DOHH2 (cell line): ENCODE measurements around the gene RAB23.

ENCODE experiments used
- H3F3A ChIP-seq: fragments of 200-600 bp; sonication (generic), shearing (Covaris generic); 2 replicates; pipeline ENCODE4 v1.6.0; 2016; ENCODE audit warnings: antibody characterized with exemption, mild to moderate bottlenecking; ENCODE audit not compliant: control insufficient read depth, insufficient read depth
- H3K27ac ChIP-seq: fragments of 200-600 bp; sonication (generic); 2 replicates; pipeline ENCODE4 v1.5.1; 2014; ENCODE audit warnings: low read depth, mild to moderate bottlenecking, low read length, moderate library complexity
- H3K27me3 ChIP-seq: fragments of 200-600 bp; sonication (generic); 2 replicates; pipeline ENCODE4 v1.6.1; 2014; ENCODE audit warnings: mild to moderate bottlenecking, low read length, mixed read lengths; ENCODE audit not compliant: control insufficient read depth
- H3K36me3 ChIP-seq: fragments of 200-600 bp; sonication (generic); 2 replicates; pipeline ENCODE4 v1.6.1; 2014; ENCODE audit warnings: mild to moderate bottlenecking, low read length, moderate library complexity, mixed read lengths; ENCODE audit not compliant: control insufficient read depth
- H3K4me1 ChIP-seq: fragments of 200-600 bp; sonication (generic); 2 replicates; pipeline ENCODE4 v1.6.1; 2014; ENCODE audit warnings: mild to moderate bottlenecking, low read length, mixed read lengths; ENCODE audit not compliant: control insufficient read depth
- H3K4me2 ChIP-seq: fragments of 200-600 bp; sonication (generic); 2 replicates; pipeline ENCODE4 v1.6.0; 2014; ENCODE audit warnings: mild to moderate bottlenecking, low read length, moderate library complexity
- H3K4me3 ChIP-seq: fragments of 200-600 bp; sonication (generic); 2 replicates; pipeline ENCODE4 v1.5.1; 2014; ENCODE audit warnings: mild to moderate bottlenecking, low read length, mixed read lengths
- H3K79me2 ChIP-seq: fragments of 200-600 bp; sonication (generic); 2 replicates; pipeline ENCODE4 v1.6.1; 2014; ENCODE audit warnings: mild to moderate bottlenecking, low read length, mixed read lengths; ENCODE audit not compliant: control insufficient read depth
- H3K9me2 ChIP-seq: fragments of 200-600 bp; sonication (generic); replicated peaks from 2 replicates; pipeline ENCODE4 v1.6.1; 2014; ENCODE audit warnings: mild to moderate bottlenecking, low read length, mixed read lengths; ENCODE audit not compliant: control insufficient read depth
- H3K9me3 ChIP-seq: fragments of 200-600 bp; sonication (generic); 2 replicates; pipeline ENCODE4 v1.6.1; 2014; ENCODE audit warnings: antibody characterized with exemption, low read length, mixed read lengths; ENCODE audit not compliant: control insufficient read depth, insufficient read depth
- H4K20me1 ChIP-seq: fragments of 200-600 bp; sonication (generic); 2 replicates; pipeline ENCODE4 v1.6.0; 2014; ENCODE audit warnings: low read depth, mild to moderate bottlenecking, antibody characterized with exemption, low read length, moderate library complexity; ENCODE audit not compliant: control insufficient read depth, insufficient read depth
- CTCF ChIP-seq: fragments of 200-600 bp; sonication (generic); IDR thresholded peaks from one replicate; pipeline ENCODE4 v1.5.1; 2014; ENCODE audit warnings: antibody characterized with exemption, mild to moderate bottlenecking, low read depth, low read length; ENCODE audit not compliant: poor library complexity, severe bottlenecking
- EZH2phosphoT487 ChIP-seq: fragments of 200-600 bp; sonication (generic); IDR thresholded peaks from 2 replicates; pipeline ENCODE4 v1.6.1; 2017; ENCODE audit warnings: borderline replicate concordance, mild to moderate bottlenecking, antibody characterized with exemption, low read length, moderate library complexity, mixed read lengths

Gene RAB23

GRCh38 chr6:57222743-57223077 is 603 bp upstream of the RAB23 start:
- Histone ChIP-seq H3K27ac (no peak overlapping the region), H3K4me2 (peak overlapping the region; percentile 92)
- no peak for TF ChIP-seq CTCF
- TF ChIP-seq EZH2phosphoT487: no peak

DNA sequence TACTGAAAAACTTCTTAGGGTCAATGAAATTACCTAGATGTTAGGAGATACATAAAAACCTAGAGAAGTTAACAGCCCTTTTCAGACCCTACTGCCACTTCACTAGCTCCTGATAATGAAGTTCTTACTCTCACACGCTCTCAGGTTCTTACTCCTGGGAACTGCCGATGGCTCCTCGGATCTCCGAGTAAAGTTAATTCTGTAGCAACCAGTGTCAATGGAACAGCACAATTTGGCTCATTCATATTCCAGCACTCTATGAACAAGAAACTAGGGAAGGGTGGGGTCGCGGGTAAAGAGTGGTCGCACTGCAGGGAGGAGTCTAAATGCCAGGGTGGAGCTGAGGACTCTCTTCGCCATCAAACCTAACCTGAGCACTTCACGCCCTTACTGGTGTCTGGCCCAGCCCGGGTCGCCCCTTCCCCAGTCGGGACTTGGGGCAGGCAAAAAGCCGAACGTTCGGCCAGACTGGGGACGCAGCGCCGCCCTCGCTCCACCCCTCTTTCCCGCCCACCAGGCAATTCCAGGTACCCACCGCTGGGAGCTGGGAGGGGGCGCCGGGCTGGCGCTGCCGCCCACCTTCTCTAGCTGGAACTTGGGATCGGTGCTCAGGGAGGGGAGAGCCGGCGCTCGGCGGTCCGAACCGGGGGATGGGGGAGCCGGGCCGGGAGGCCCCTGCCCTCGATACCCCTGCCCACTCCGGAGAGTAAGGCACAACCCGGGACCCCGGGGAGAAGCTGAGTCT is 744 bp downstream of the RAB23 start:
- Histone ChIP-seq H3K27ac (peak overlapping the region; percentile 23), H3K9me3 (no peaks in the 10 kb centered on the region), H3K4me1 (peaks cover 18% of the 10 kb centered on the region), H3K79me2 (peaks cover 50% of the 10 kb centered on the region), H3K27me3 (no peaks in the 10 kb centered on the region; the same call in 1 of the 2 replicates), H3K4me3 (peak overlapping the region; percentile 85), H4K20me1 (0 out of 2 replicates have a peak, but pooled peaks cover 6% of the 10 kb centered on the region), H3K9me2 (no peaks in the 10 kb centered on the region), H3F3A (no peaks in the 10 kb centered on the region), H3K36me3 (no peaks in the 10 kb centered on the region), H3K4me2 (peak overlapping the region; percentile 92)
- TF ChIP-seq CTCF (peak; percentile 57), EZH2phosphoT487 (no peak)

More at GRCh38 chr6:57222743-57223077, 603 bp upstream of the RAB23 start:
- no peaks in the 10 kb centered on the region for H3K36me3 ChIP-seq
- H3F3A ChIP-seq: no peaks in the 10 kb centered on the region
- H3K9me3 ChIP-seq: no peaks in the 10 kb centered on the region
- H3K4me1 ChIP-seq: peaks cover 18% of the 10 kb centered on the region
- H3K27me3 ChIP-seq: no peaks in the 10 kb centered on the region; the same call in 1 of the 2 replicates
- H4K20me1 ChIP-seq: 0 out of 2 replicates have a peak, but pooled peaks cover 6% of the 10 kb centered on the region
- peak overlapping the region; percentile 85 for H3K4me3 ChIP-seq
- no peaks in the 10 kb centered on the region for H3K9me2 ChIP-seq
- peaks cover 39% of the 10 kb centered on the region for H3K79me2 ChIP-seq

- Histone ChIP-seq H3K4me2 (peak overlapping the region; percentile 1; the same call in 1 of the 2 replicates), H3K27me3 (no peaks in the 10 kb centered on the region; the same call in 1 of the 2 replicates), H3K79me2 (peaks cover 62% of the 10 kb centered on the region), H3K4me3 (peak overlapping the region; percentile 25; the same call in 1 of the 2 replicates), H4K20me1 (0 out of 2 replicates have a peak, but pooled peaks cover 6% of the 10 kb centered on the region), H3K9me2 (no peaks in the 10 kb centered on the region), H3K9me3 (no peaks in the 10 kb centered on the region), H3K27ac (no peak overlapping the region), H3K4me1 (peaks cover 18% of the 10 kb centered on the region), H3K36me3 (no peaks in the 10 kb centered on the region), H3F3A (no peaks in the 10 kb centered on the region)
- no peak for TF ChIP-seq EZH2phosphoT487
- no peak for TF ChIP-seq CTCF
These were observed 1.9 kb downstream of the RAB23 start for GRCh38 chr6:57220083-57220703.
